Lung (tissue), 12 donors: ENCODE results near the gene FRRS1L. TPM values are rescaled to one million over a fixed set of nuclear protein-coding genes. Genes with fewer than 3 reads are reported as not detected.

Experiments used
- ATAC-seq: fragments of 200-7000 bp; cut with Tn5 transposase; one replicate; pipeline ENCODE4 v1.9.1; 2020; ENCODE audit warnings: moderate number of reproducible peaks; ENCODE audit not compliant: insufficient read depth, low FRiP score
- DNase-seq, 3 donors: peaks; one replicate each; pipeline ENCODE4 v3.0.0-alpha.2; 2013 to 2017
- H3K27ac ChIP-seq, 2 donors: one replicate each; pipeline ENCODE4 v1.5.1; 2013; ENCODE audit warnings: mild to moderate bottlenecking in 2 of 2, moderate library complexity in 2 of 2, control low read depth in 1 of 2, inconsistent platforms in 1 of 2, low read depth in 1 of 2, low read length in 1 of 2
- H3K27me3 ChIP-seq, 3 donors: one replicate each; pipeline ENCODE4 v1.5.1; 2013; ENCODE audit warnings: low read length in 2 of 3; ENCODE audit not compliant: control insufficient read depth in 3 of 3, insufficient read depth in 3 of 3
- H3K36me3 ChIP-seq, 4 donors: one replicate each; pipeline ENCODE4 v1.5.1; 2013; ENCODE audit warnings: low read length in 4 of 4, mild to moderate bottlenecking in 1 of 4, moderate library complexity in 1 of 4; ENCODE audit not compliant: control insufficient read depth in 4 of 4, insufficient read depth in 4 of 4
- H3K4me1 ChIP-seq, 5 donors: one replicate each; pipeline ENCODE4 v1.5.1; 2013; ENCODE audit warnings: low read length in 5 of 5, mild to moderate bottlenecking in 2 of 5, moderate library complexity in 1 of 5; ENCODE audit not compliant: control insufficient read depth in 5 of 5, insufficient read depth in 5 of 5
- H3K4me3 ChIP-seq: one replicate; pipeline ENCODE4 v1.5.1; 2013; ENCODE audit warnings: mild to moderate bottlenecking, control low read depth, moderate library complexity
- H3K9ac ChIP-seq, 2 donors: one replicate each; pipeline ENCODE4 v1.5.1; 2013; ENCODE audit warnings: low read length in 2 of 2, control low read depth in 1 of 2; ENCODE audit not compliant: insufficient read depth in 1 of 2
- H3K9me3 ChIP-seq, 4 donors: one replicate each; pipeline ENCODE4 v1.5.1; 2013; ENCODE audit warnings: low read length in 3 of 4, mild to moderate bottlenecking in 1 of 4, moderate library complexity in 1 of 4; ENCODE audit not compliant: control insufficient read depth in 4 of 4, insufficient read depth in 3 of 4
- WGBS, 2 donors: extraction: QIAGEN DNeasy Blood & Tissue Kit; methylation state at CpG; one replicate each; pipeline ENCODE4 v1.1.7; 2013; 5-methylcytosine and 5-hydroxymethylcytosine counted together
- polyA plus RNA-seq, 2 donors: library from polyadenylated mRNA; stranded (reverse); fragments of 200-250 nt; gene quantifications; one replicate each; pipeline ENCODE4 v1.2.1, GENCODE V29; 2013
- total RNA-seq, 2 donors: library from RNA; depleted of rRNA in 1 of 2; stranded (reverse); fragments of >200 nt in 1 of 2; gene quantifications; one replicate each; pipeline ENCODE4 v1.2.1, GENCODE V29; 2014 to 2021
- TF ChIP-seq, protein P1 (sequence below): IDR thresholded peaks from 2 replicates; pipeline ENCODE4 v1.5.1; 2012; ENCODE audit warnings: mild to moderate bottlenecking; ENCODE audit errors: control extremely low read depth, extremely low read depth
- donor health status: control.
- donor health status: control.
- donor health status: Bipolar disorder and iron deficiency.
- donor health status: healthy.
- donor health status: DM: yes; HTN: yes; CAD: no.

Gene FRRS1L
- total and polyA plus RNA-seq, 4 donors, result under 0.01 to 1.2 (median 0.03) TPM; not detected in 1

DNA sequence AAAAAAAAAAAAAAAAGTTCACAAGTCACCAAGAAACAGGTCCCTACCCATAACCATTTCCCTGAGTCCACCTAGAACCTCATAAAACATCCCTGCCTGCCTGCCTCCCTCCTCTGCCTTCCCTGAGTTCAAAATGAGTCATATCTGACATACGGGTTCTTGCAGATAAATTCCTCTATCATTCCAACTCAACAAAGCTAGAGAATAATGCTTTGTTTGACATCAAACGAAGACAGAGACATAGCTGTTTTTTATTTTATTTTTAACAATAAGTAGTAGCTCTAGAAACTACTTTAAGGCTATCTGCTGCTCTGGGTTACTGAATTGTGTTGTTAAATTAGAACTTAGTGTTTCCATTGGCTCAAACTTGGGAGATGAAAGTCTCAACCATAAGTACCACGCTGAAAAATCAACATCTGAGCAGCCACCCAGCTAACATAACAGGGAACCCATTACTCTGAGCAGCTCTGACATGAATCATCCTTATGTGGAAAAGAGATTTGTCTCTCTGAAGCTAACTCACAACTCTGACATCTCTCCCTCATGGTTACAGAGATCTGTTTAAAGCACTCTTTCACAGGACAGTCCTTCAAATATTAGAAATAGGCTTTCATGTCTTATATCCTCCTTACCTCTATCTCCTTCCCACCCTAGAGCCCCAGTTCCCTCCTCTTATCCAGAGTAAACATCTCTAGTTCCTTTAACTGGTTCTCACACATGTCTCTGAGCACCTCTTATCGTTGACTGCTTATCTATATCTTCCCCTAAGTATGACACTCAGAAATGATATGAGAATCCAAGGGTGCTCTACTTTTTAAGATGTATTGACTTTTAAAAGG lies 59.4 kb downstream of the FRRS1L start:
- peaks cover 3 to 26% (median 11%) of the 10 kb centered on the region in 5 donors for H3K4me1 ChIP-seq
- no peak overlapping the region for H3K4me3 ChIP-seq
- DNase-seq (no peak), ATAC-seq (no peak)
- H3K27ac ChIP-seq, result peak overlapping the region; percentile 44 to 87
- no peak overlapping the region for H3K9ac ChIP-seq
- TF ChIP-seq, protein P1, sequence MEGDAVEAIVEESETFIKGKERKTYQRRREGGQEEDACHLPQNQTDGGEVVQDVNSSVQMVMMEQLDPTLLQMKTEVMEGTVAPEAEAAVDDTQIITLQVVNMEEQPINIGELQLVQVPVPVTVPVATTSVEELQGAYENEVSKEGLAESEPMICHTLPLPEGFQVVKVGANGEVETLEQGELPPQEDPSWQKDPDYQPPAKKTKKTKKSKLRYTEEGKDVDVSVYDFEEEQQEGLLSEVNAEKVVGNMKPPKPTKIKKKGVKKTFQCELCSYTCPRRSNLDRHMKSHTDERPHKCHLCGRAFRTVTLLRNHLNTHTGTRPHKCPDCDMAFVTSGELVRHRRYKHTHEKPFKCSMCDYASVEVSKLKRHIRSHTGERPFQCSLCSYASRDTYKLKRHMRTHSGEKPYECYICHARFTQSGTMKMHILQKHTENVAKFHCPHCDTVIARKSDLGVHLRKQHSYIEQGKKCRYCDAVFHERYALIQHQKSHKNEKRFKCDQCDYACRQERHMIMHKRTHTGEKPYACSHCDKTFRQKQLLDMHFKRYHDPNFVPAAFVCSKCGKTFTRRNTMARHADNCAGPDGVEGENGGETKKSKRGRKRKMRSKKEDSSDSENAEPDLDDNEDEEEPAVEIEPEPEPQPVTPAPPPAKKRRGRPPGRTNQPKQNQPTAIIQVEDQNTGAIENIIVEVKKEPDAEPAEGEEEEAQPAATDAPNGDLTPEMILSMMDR, result no peak
- H3K36me3 ChIP-seq, result peaks cover 1 to 14% (median 5%) of the 10 kb centered on the region in 4 donors
- peaks cover 0 to 2% (median 0%) of the 10 kb centered on the region in 4 donors for H3K9me3 ChIP-seq
- WGBS, 2 donors, result 34 to 54% methylated on average over 4 of the region's 4 CpGs
- H3K27me3 ChIP-seq, result no peaks in the 10 kb centered on the region

DNA sequence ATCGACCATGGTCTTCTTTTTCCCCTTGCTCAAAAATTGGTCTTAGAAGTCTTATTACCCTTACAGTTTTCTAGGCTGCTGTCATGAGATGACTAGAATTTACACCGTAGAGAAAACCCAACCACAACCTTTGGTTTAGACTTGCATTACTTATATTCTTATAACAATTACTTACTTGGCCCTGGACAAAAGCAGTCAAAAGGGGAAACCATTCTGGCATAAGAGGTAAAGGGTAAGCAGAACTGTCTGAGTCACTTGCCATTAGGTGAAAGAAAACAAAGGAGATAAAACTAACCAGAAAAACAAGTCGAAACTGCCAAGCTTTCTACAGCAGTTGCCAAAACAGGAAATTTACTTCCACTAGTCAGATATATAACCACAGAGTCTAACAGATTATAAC lies 65.2 kb downstream of the FRRS1L start:
- peaks cover 1 to 15% (median 8%) of the 10 kb centered on the region in 4 donors for H3K36me3 ChIP-seq
- no peak overlapping the region for H3K9ac ChIP-seq
- no peak overlapping the region for H3K4me3 ChIP-seq
- no peaks in the 10 kb centered on the region for H3K27me3 ChIP-seq
- H3K27ac ChIP-seq, result peak overlapping the region in 1 of 2 donors; percentile 66
- H3K9me3 ChIP-seq, result peaks cover 0 to 2% (median 0%) of the 10 kb centered on the region in 4 donors
- H3K4me1 ChIP-seq, result peaks cover 5 to 43% (median 14%) of the 10 kb centered on the region in 5 donors
- DNase-seq, result no peak
- ATAC-seq, result no peak
- WGBS, 2 donors, result 23 to 30% methylated on average over 3 of the region's 3 CpGs
- TF ChIP-seq, protein P1, result no peak

DNA sequence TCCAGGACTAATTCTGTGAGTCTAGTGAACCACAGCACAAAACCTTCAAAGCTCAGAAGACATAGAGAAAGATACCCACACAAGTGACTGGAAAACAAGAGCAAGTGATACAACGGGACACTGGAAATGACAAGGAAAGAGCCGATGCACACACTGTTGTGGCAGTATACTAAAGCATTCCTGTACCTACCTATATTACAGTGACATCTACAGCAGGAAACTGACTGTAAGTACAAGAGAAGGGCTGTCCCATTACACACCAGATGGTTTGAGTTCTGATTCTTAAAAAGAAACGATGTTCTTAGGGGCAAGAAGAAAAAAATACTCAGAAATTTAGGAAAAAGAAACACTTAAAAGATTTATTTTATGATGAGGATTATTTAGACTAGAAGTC lies 65.8 kb downstream of the FRRS1L start:
- Histone ChIP-seq H3K36me3 (peaks cover 1 to 15% (median 8%) of the 10 kb centered on the region in 4 donors), H3K27ac (peak overlapping the region in 1 of 2 donors; percentile 53), H3K9me3 (peaks cover 0 to 2% (median 0%) of the 10 kb centered on the region in 4 donors), H3K4me3 (no peak overlapping the region), H3K9ac (no peak overlapping the region), H3K4me1 (peaks cover 5 to 46% (median 14%) of the 10 kb centered on the region in 5 donors), H3K27me3 (no peaks in the 10 kb centered on the region)
- TF ChIP-seq, protein P1, result no peak
- ATAC-seq, result no peak
- WGBS, 2 donors, result 49 to 68% methylated on average over 3 of the region's 3 CpGs
- no peak for DNase-seq
